Mesenchymal stem cell (in vitro differentiated cells and primary cell): Measurements from ENCODE around the gene HJURP.

Experiments used
- DNase-seq: peaks from one replicate; pipeline ENCODE4 v3.0.0-alpha.2; 2013
- H2AFZ ChIP-seq: one replicate; pipeline ENCODE4 v1.6.1; 2013; ENCODE audit warnings: low read depth, mild to moderate bottlenecking, control low read depth, inconsistent platforms, low read length, moderate library complexity
- H2AK5ac ChIP-seq: 2 replicates; pipeline ENCODE4 v1.6.1; 2013; ENCODE audit warnings: low read length, moderate library complexity, mild to moderate bottlenecking, inconsistent platforms; ENCODE audit not compliant: severe bottlenecking
- H2BK120ac ChIP-seq: one replicate; pipeline ENCODE4 v1.6.1; 2013; ENCODE audit warnings: low read depth, mild to moderate bottlenecking, inconsistent platforms, low read length, moderate library complexity
- H2BK12ac ChIP-seq, 2 experiments: one replicate each; pipeline ENCODE4 v1.6.1; 2013; ENCODE audit warnings: inconsistent platforms in 2 of 2, low read length in 2 of 2, mild to moderate bottlenecking in 2 of 2, moderate library complexity in 2 of 2, control low read depth in 1 of 2
- H2BK15ac ChIP-seq: one replicate; pipeline ENCODE4 v1.6.1; 2013; ENCODE audit warnings: mild to moderate bottlenecking, low read depth, inconsistent platforms; ENCODE audit not compliant: poor library complexity, severe bottlenecking
- H2BK5ac ChIP-seq: 2 replicates; pipeline ENCODE4 v1.6.1; 2013; ENCODE audit warnings: low read depth, mild to moderate bottlenecking, low read length, control low read depth, inconsistent platforms; ENCODE audit not compliant: poor library complexity, severe bottlenecking
- H3K14ac ChIP-seq, 2 experiments: one replicate each; pipeline ENCODE4 v1.6.1; 2013; ENCODE audit warnings: inconsistent platforms in 2 of 2, low read length in 2 of 2, control low read depth in 1 of 2, mild to moderate bottlenecking in 1 of 2, moderate library complexity in 1 of 2
- H3K18ac ChIP-seq, 2 experiments: one replicate each; pipeline ENCODE4 v1.6.1; 2013; ENCODE audit warnings: inconsistent platforms in 2 of 2, low read length in 2 of 2, control low read depth in 1 of 2, low read depth in 1 of 2, mild to moderate bottlenecking in 1 of 2
- H3K23ac ChIP-seq, 2 experiments: one replicate each; pipeline ENCODE4 v1.6.1; 2013; ENCODE audit warnings: inconsistent platforms in 2 of 2, low read length in 2 of 2, mild to moderate bottlenecking in 2 of 2, moderate library complexity in 2 of 2, control low read depth in 1 of 2
- H3K27ac ChIP-seq: 2 replicates; pipeline ENCODE4 v1.5.1; 2013; ENCODE audit warnings: mild to moderate bottlenecking, moderate library complexity, low read length, control low read depth, inconsistent platforms; ENCODE audit not compliant: poor library complexity, severe bottlenecking
- H3K27me3 ChIP-seq, 2 experiments: 2 replicates each; pipeline versions ENCODE4 v1.6.1 to v1.7.0; 2013; ENCODE audit warnings: low read length in 2 of 2, mild to moderate bottlenecking in 2 of 2, moderate library complexity in 2 of 2, control low read depth in 1 of 2, inconsistent platforms in 1 of 2; ENCODE audit not compliant: control insufficient read depth in 1 of 2, insufficient read depth in 1 of 2
- H3K36me3 ChIP-seq, 2 experiments: 2 replicates each; pipeline versions ENCODE4 v1.6.1 to v1.7.0; 2013; ENCODE audit warnings: low read length in 2 of 2, control low read depth in 1 of 2, inconsistent platforms in 1 of 2, low read depth in 1 of 2, mild to moderate bottlenecking in 1 of 2; ENCODE audit not compliant: insufficient read depth in 2 of 2, control insufficient read depth in 1 of 2
- H3K4ac ChIP-seq, 2 experiments: one replicate each; pipeline ENCODE4 v1.6.1; 2013; ENCODE audit warnings: inconsistent platforms in 2 of 2, low read length in 2 of 2, mild to moderate bottlenecking in 2 of 2, moderate library complexity in 2 of 2, control low read depth in 1 of 2, low read depth in 1 of 2
- H3K4me1 ChIP-seq: 2 replicates; pipeline ENCODE4 v1.6.1; 2013; ENCODE audit warnings: low read depth, low read length, control low read depth; ENCODE audit not compliant: control insufficient read depth, insufficient read depth
- H3K4me2 ChIP-seq: 2 replicates; pipeline ENCODE4 v1.6.1; 2013; ENCODE audit warnings: low read length, mild to moderate bottlenecking, inconsistent platforms; ENCODE audit not compliant: poor library complexity, severe bottlenecking
- H3K4me3 ChIP-seq, 2 experiments: 2 replicates each; pipeline versions ENCODE4 v1.5.1 to v1.7.0; 2013; ENCODE audit warnings: low read length in 2 of 2, mild to moderate bottlenecking in 2 of 2, control low read depth in 1 of 2, low read depth in 1 of 2; ENCODE audit not compliant: insufficient read depth in 1 of 2
- H3K79me1 ChIP-seq: replicated peaks from 2 replicates; pipeline ENCODE4 v1.6.1; 2013; ENCODE audit warnings: mild to moderate bottlenecking, control low read depth, low read length, inconsistent platforms; ENCODE audit not compliant: poor library complexity, severe bottlenecking
- H3K9ac ChIP-seq: 2 replicates; pipeline ENCODE4 v1.7.0; 2013; ENCODE audit warnings: mild to moderate bottlenecking, low read length, moderate library complexity
- H3K9me3 ChIP-seq: 2 replicates; pipeline ENCODE4 v1.7.0; 2013; ENCODE audit warnings: mild to moderate bottlenecking, low read length; ENCODE audit not compliant: control insufficient read depth
- H4K8ac ChIP-seq: one replicate; pipeline ENCODE4 v1.6.1; 2013; ENCODE audit warnings: inconsistent platforms, mild to moderate bottlenecking, low read length, moderate library complexity
- H4K91ac ChIP-seq: one replicate; pipeline ENCODE4 v1.6.1; 2013; ENCODE audit warnings: mild to moderate bottlenecking, low read length, inconsistent platforms
- WGBS: methylation state at CpG from one replicate; pipeline ENCODE4 v1.1.7; 2013; ENCODE audit warnings: mixed read lengths; 5-methylcytosine and 5-hydroxymethylcytosine counted together

Gene HJURP

GRCh38 chr2:233844064-233844807, 10.1 kb downstream of the HJURP start:
- Histone ChIP-seq H2AK5ac (no peak overlapping the region), H3K18ac (no peak overlapping the region), H3K4me1 (peaks cover 12% of the 10 kb centered on the region), H3K27ac (no peak overlapping the region), H3K27me3 (no peaks in the 10 kb centered on the region), H2BK5ac (no peak overlapping the region), H2BK120ac (no peak overlapping the region), H3K36me3 (peaks cover 34 to 39% of the 10 kb centered on the region in 2 experiments), H3K14ac (no peak overlapping the region), H3K4me2 (no peak overlapping the region), H3K4me3 (no peak overlapping the region), H2BK12ac (no peak overlapping the region), H2BK15ac (no peak overlapping the region), H3K79me1 (peaks cover 43% of the 10 kb centered on the region), H3K23ac (no peak overlapping the region), H3K9ac (no peak overlapping the region), H4K91ac (no peak overlapping the region), H3K4ac (no peak overlapping the region), H3K9me3 (no peaks in the 10 kb centered on the region), H2AFZ (no peak overlapping the region), H4K8ac (no peak overlapping the region)
- 94% methylated on average over 19 of the region's 19 CpGs for WGBS
- no peak for DNase-seq

- no peak overlapping the region for H4K91ac ChIP-seq
- no peaks in the 10 kb centered on the region for H3K9me3 ChIP-seq
- H4K8ac ChIP-seq = no peak overlapping the region
- H3K4me3 ChIP-seq = no peak overlapping the region
- no peak overlapping the region for H3K14ac ChIP-seq
- H3K23ac ChIP-seq = no peak overlapping the region
- no peak overlapping the region for H2AFZ ChIP-seq
- peaks cover 8% of the 10 kb centered on the region for H3K4me1 ChIP-seq
- H3K9ac ChIP-seq = no peak overlapping the region
- H2BK15ac ChIP-seq = no peak overlapping the region
- peaks cover 22 to 31% of the 10 kb centered on the region in 2 experiments for H3K36me3 ChIP-seq
- H3K4ac ChIP-seq = no peak overlapping the region
- no peak overlapping the region for H2BK5ac ChIP-seq
- H3K18ac ChIP-seq = no peak overlapping the region
- H3K4me2 ChIP-seq = no peak overlapping the region
- no peak overlapping the region for H2BK12ac ChIP-seq
- over 99% methylated on average over 9 of the region's 11 CpGs for WGBS
- no peak overlapping the region for H2BK120ac ChIP-seq
- no peaks in the 10 kb centered on the region for H3K27me3 ChIP-seq
- peaks cover 20% of the 10 kb centered on the region for H3K79me1 ChIP-seq
- no peak overlapping the region for H3K27ac ChIP-seq
- no peak overlapping the region for H2AK5ac ChIP-seq
- no peak for DNase-seq
Observed at GRCh38 chr2:233841183-233841582, 13.2 kb downstream of the HJURP start.

GRCh38 chr2:233840520-233840919, 13.8 kb downstream of the HJURP start:
- Histone ChIP-seq H3K4me1 (peaks cover 8% of the 10 kb centered on the region), H3K36me3 (peaks cover 28 to 31% of the 10 kb centered on the region in 2 experiments), H3K9me3 (no peaks in the 10 kb centered on the region), H2BK15ac (no peak overlapping the region), H2BK12ac (no peak overlapping the region), H4K91ac (no peak overlapping the region), H2BK5ac (no peak overlapping the region), H3K4ac (no peak overlapping the region), H3K27ac (no peak overlapping the region), H3K23ac (no peak overlapping the region), H3K79me1 (peaks cover 22% of the 10 kb centered on the region), H3K14ac (no peak overlapping the region), H3K4me2 (no peak overlapping the region), H2BK120ac (no peak overlapping the region), H4K8ac (no peak overlapping the region), H3K9ac (no peak overlapping the region), H3K27me3 (no peaks in the 10 kb centered on the region), H2AK5ac (no peak overlapping the region), H2AFZ (no peak overlapping the region), H3K18ac (no peak overlapping the region), H3K4me3 (no peak overlapping the region)
- 92% methylated on average over 8 of the region's 9 CpGs for WGBS
- DNase-seq = no peak

DNA sequence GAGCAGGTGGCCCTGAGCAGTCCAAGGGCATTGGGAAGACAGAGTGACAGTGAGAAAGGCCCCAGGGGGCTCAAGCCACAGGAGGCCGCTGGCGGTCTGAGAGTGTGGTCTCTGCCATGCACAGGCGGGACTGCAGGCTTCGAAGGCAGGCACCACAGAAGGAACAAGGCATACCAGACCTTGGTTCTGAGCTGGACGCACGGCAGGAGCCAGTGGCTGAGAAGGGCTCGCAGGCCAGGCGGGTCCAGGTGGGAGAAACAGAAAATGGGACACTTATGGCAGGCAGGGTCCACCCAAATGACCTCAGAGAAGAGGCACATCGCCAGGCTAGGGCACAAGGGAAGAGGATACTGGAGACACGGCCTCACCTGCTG, 14.9 kb downstream of the HJURP start:
- Histone ChIP-seq H3K27ac (no peak overlapping the region), H4K8ac (peak overlapping the region; percentile 33), H3K23ac (no peak overlapping the region), H3K4me2 (no peak overlapping the region), H3K79me1 (peaks cover 17% of the 10 kb centered on the region), H3K9ac (no peak overlapping the region), H3K9me3 (no peaks in the 10 kb centered on the region), H3K27me3 (no peaks in the 10 kb centered on the region), H3K14ac (peak overlapping the region in 1 of 2 experiments; percentile 13), H2AK5ac (no peak overlapping the region), H4K91ac (no peak overlapping the region), H3K18ac (no peak overlapping the region), H2BK12ac (no peak overlapping the region), H3K4me3 (no peak overlapping the region), H2AFZ (no peak overlapping the region), H3K4me1 (peaks cover 8% of the 10 kb centered on the region), H2BK15ac (no peak overlapping the region), H2BK5ac (no peak overlapping the region), H3K4ac (no peak overlapping the region), H3K36me3 (peaks cover 27% of the 10 kb centered on the region in 2 experiments), H2BK120ac (no peak overlapping the region)
- DNase-seq = no peak
- WGBS = 96% methylated on average over 10 of the region's 10 CpGs
